ENCODE measurements around the gene RPH3AL. TPM values are rescaled to one million over a fixed set of nuclear protein-coding genes. Genes with fewer than 3 reads are reported as not detected.
"Not testable (repeated sequence)": the region's sequence is repeated elsewhere in the genome, so short reads cannot be mapped to it uniquely, and the experiment has no call there.

RPH3AL gene
- polyA plus RNA-seq, 1 donor from 2014 or later, result 13.8 TPM

GRCh38 chr17:243924-244323, 108.7 kb downstream of the RPH3AL start:
- H3K4me1 Mint-ChIP-seq, H3K4me3 Mint-ChIP-seq, H3K27me3 Mint-ChIP-seq, H3K36me3 Mint-ChIP-seq, H3K9me3 Mint-ChIP-seq: not testable (repeated sequence)
- peak overlapping the region in 1 of 3 donors; percentile 54 for H3K27ac Mint-ChIP-seq

DNA sequence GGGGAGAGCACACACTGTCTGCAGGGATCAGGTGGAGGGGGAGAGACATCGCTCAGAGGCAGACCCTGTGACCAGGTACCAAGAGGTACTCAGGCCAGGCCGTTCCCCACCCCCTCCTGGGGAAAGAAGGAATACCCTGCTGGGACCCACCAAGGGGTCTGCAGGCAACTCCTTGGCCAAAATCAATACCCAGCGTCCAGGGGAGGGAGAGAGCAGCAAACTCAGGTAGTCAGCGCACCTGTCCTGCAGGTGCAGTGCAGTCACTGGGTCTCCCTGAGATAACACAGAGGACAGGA, 113.7 kb downstream of the RPH3AL start:
- Mint-ChIP-seq H3K27me3 (peaks cover 3% of the 10 kb centered on the region), H3K9me3 (no peaks in the 10 kb centered on the region), H3K4me3 (no peak overlapping the region), H3K36me3 (no peaks in the 10 kb centered on the region), H3K4me1 (peaks cover 1 to 5% (median 3%) of the 10 kb centered on the region in 3 donors), H3K27ac (peak overlapping the region in 1 of 3 donors; percentile 72)

DNA sequence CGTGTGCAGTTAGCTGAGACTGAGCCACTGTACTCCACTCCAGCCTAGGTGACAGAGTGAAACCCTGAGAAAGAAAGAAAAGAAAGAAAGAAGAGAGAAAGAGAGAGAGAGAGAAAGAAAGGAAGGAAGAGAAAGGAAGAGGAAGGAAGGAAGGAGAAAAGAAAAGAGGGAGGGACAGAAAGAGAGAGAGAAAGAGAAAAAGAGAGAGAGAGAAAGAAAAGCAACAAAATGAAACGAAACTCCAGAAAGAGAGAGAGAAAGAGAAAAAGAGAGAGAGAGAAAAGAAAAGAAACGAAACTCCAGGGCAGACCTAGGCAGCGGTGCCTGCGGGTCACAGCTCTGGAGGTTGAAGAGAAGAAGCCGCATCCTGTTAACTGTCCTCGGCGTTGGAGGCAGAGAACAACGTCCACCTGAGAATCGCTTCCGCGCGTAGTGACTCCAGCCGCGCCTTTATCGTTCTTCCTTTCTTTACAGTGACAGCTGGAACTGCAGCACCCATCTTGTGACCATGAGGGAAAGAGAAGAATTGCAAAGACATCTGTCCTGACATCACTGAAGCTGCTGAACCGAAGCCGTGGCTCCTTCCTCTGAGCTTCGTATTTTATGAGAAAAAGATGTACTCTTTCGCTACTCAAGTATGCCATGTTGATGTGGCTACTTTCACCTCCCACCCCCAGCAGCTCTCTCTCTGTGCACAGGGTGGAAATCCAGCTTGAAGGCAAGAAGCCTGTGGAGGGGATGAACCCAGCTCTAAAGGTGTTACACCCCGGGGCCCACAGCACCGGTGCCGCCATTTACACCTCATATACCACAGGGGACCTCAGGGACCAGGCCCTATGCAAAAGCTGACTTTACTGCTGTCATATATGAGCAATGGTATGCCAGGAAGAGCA, 114.3 kb downstream of the RPH3AL start:
- Mint-ChIP-seq H3K9me3 (no peaks in the 10 kb centered on the region), H3K4me3 (peak overlapping the region in 1 of 4 donors; percentile 13), H3K27ac (peak overlapping the region in 1 of 3 donors; percentile 72), H3K36me3 (no peaks in the 10 kb centered on the region), H3K27me3 (peaks cover 5% of the 10 kb centered on the region), H3K4me1 (peaks cover 1 to 5% (median 3%) of the 10 kb centered on the region in 3 donors)

DNA sequence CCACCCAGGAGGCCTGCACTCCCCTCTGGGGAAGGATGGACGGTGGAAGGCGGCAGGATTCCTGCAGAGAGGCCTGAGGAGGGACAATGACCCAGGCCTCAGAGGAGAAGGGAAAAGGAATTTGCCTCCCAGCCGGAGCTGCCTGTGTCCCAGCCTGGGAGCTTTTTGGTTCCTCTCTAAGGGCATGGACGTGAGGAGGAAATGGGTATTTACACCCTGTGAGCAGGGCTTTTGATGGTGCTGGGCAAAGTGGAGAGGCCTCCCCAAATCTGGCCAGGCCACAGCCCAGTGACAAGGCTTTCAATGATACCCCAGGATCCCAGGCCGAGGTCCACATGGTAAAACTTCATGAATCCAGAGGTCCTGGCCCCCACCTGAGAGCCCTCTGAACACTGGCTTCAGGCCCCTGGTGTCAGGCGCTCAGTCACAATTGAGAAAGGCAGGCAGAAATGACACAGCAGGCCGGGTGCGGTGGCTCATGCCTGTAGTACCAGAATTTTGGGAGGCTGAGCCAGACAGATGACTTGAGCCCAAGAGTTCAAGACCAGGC, 115.1 kb downstream of the RPH3AL start:
- Mint-ChIP-seq H3K4me3 (no peak overlapping the region), H3K27me3 (peaks cover 5% of the 10 kb centered on the region), H3K9me3 (no peaks in the 10 kb centered on the region), H3K36me3 (no peaks in the 10 kb centered on the region), H3K4me1 (peaks cover 3 to 5% (median 3%) of the 10 kb centered on the region in 3 donors), H3K27ac (no peak overlapping the region)

DNA sequence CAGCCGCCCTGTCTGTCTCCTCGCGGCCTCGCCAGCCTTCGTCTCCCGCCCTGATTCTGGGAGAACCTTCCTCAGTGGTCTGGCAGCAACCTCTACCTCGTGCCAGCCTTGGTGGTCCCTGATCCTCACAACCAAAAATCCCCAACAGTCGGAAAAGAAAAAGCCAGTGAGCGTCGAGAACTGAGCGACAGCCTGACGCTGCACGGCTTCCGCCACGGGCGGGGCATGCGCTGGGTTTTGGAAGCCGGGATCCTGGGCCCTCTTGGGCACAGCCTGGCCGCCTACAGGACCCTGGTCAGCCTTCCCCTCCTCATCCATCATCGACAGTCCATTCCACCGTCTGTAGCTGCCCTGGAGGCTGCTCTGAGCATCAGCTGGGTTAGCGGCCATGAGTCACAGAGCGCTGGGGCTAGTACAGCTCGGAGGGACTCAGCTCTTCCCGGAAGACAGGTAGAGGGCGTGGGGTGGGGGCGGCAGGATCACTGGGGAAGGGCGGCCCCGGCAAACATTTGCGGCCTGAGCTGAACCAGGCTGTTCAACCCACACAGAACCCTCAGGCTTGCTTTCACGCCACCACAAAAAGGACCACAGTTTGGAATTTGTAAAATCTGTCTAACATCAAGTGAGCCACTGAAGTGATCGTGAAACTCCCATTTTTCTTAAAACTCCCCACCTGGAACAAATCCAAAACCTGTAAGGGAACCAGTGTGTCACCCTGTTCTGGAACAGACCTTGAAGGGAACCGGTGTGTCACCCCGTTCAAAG, 115.8 kb downstream of the RPH3AL start:
- Mint-ChIP-seq H3K36me3 (no peaks in the 10 kb centered on the region), H3K4me1 (peaks cover 3 to 5% (median 5%) of the 10 kb centered on the region in 3 donors), H3K4me3 (no peak overlapping the region), H3K9me3 (no peaks in the 10 kb centered on the region), H3K27me3 (peaks cover 5% of the 10 kb centered on the region), H3K27ac (no peak overlapping the region)

GRCh38 chr17:235831-236640, 116.6 kb downstream of the RPH3AL start:
- H3K27me3 Mint-ChIP-seq, result peaks cover 5% of the 10 kb centered on the region
- no peaks in the 10 kb centered on the region for H3K36me3 Mint-ChIP-seq
- H3K4me1 Mint-ChIP-seq, result peaks cover 3 to 5% (median 5%) of the 10 kb centered on the region in 3 donors
- H3K27ac Mint-ChIP-seq, result no peak overlapping the region
- H3K9me3 Mint-ChIP-seq, result no peaks in the 10 kb centered on the region
- H3K4me3 Mint-ChIP-seq, result no peak overlapping the region

DNA sequence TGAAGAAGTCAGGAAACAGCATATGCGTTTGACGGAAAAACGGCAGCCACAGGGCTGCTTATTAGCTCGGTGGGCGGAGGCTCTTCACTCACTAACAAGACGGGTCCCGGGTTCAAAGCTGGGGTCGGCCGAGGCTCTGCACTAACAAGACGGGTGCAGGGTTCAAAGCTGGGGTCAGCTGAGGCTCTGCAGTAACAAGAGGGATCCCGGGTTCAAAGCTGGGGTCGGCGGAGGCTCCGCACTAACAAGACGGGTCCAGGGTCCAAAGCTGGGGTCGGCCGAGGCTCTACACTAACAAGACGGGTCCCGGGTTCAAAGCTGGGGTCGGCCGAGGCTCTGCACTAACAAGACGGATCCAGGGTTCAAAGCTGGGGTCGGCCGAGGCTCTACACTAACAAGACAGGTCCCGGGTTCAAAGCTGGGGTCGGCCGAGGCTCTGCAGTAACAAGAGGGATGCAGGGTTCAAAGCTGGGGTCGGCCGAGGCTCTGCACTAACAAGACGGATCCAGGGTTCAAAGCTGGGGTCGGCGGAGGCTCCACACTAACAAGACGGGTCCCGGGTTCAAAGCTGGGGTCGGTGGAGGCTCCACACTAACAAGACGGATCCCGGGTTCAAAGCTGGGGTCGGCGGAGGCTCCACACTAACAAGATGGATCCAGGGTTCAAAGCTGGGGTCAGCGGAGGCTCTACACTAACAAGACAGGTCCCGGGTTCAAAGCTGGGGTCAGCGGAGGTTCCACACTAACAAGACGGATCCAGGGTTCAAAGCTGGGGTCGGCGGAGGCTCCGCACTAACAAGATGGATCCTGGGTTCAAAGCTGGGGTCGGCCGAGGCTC, 117.4 kb downstream of the RPH3AL start:
- H3K4me3 Mint-ChIP-seq, H3K9me3 Mint-ChIP-seq, H3K36me3 Mint-ChIP-seq, H3K4me1 Mint-ChIP-seq, H3K27me3 Mint-ChIP-seq, H3K27ac Mint-ChIP-seq: not testable (repeated sequence)

DNA sequence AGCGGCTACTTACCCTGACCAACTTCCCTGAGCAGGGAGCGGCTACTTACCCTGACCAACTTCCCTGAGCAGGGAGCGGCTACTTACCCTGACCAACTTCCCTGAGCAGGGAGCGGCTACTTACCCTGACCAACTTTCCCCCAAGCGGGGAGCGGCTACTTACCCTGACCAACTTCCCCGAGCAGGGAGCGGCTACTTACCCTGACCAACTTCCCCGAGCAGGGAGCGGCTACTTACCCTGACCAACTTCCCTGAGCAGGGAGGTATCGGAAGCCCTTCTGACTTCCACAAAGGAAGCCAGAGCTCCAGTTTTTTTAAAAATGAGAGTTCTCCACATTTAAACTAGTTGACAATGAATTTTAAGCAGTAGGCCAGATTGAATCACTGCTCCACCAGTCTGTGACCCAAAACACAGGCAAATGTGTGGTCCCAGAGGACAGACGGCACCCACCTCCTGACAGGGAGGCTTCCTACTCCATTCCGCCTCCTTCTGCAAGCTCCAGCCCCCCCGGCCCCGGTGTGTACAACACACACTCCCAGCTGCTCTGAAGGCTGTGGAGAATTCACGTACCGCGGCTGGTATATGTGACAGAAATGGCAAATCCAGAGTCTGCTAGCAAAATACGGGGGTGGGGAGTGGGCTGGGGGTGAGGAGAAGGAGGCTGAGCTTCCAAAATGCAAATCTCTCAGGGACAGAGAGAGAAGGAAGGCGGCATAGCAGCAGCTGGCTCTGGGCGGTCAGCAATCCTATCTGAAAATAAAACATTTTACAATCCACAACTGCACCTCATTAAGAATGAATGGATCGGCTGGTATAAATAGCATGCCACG, 118.2 kb downstream of the RPH3AL start:
- not testable (repeated sequence) for H3K27ac Mint-ChIP-seq, H3K4me1 Mint-ChIP-seq, H3K36me3 Mint-ChIP-seq, H3K27me3 Mint-ChIP-seq, H3K4me3 Mint-ChIP-seq, H3K9me3 Mint-ChIP-seq

GRCh38 chr17:233473-233941, 119.1 kb downstream of the RPH3AL start:
- Mint-ChIP-seq H3K27ac (no peak overlapping the region), H3K36me3 (no peaks in the 10 kb centered on the region), H3K9me3 (no peaks in the 10 kb centered on the region), H3K27me3 (peaks cover 5% of the 10 kb centered on the region), H3K4me3 (no peak overlapping the region), H3K4me1 (peaks cover 2 to 4% (median 3%) of the 10 kb centered on the region in 3 donors)

DNA sequence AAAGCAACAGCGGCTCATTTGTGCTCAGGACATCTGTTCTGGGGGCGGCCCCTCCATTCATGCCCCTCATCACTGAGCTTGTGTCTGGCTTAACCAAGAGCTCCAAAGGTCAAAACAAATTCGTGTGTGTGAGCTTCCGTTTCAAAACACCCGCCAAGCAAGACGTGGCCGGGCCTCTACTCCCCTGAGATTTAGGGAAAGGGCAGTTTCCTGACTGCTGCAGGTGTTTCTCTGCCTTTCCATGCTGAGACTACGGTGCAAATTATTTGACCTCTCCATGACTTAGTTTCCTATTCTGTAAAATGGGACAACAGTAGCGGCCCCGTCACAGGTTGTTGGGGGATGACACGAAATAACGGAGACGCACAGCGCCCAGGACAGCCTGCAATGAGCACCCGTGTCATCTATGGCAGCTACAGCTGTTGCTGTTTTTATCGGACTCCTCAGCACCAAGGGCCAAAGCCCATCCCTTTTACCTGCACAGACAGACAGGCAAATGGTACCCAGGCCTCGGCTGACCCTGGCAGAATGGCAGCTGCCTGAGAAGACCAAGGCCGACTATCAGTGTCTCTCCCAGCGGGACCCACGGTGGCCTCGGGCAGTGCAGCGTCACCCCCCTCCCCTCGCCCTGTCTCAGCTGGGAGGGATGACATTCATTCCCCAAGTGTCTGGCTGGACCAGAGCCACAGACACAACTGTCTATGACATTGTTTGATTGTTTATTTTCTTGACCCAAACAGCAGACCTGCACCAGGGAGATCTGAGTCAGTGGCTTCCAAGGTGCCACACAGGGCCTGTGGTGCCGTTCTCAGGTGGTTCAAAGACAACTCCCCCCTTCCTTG, 120.4 kb downstream of the RPH3AL start:
- Mint-ChIP-seq H3K4me1 (peaks cover 0 to 4% (median 0%) of the 10 kb centered on the region in 3 donors), H3K27me3 (peaks cover 5% of the 10 kb centered on the region), H3K9me3 (no peaks in the 10 kb centered on the region), H3K4me3 (peak overlapping the region in 1 of 4 donors; percentile 3), H3K27ac (peak overlapping the region in 1 of 3 donors; percentile 76), H3K36me3 (no peaks in the 10 kb centered on the region)

DNA sequence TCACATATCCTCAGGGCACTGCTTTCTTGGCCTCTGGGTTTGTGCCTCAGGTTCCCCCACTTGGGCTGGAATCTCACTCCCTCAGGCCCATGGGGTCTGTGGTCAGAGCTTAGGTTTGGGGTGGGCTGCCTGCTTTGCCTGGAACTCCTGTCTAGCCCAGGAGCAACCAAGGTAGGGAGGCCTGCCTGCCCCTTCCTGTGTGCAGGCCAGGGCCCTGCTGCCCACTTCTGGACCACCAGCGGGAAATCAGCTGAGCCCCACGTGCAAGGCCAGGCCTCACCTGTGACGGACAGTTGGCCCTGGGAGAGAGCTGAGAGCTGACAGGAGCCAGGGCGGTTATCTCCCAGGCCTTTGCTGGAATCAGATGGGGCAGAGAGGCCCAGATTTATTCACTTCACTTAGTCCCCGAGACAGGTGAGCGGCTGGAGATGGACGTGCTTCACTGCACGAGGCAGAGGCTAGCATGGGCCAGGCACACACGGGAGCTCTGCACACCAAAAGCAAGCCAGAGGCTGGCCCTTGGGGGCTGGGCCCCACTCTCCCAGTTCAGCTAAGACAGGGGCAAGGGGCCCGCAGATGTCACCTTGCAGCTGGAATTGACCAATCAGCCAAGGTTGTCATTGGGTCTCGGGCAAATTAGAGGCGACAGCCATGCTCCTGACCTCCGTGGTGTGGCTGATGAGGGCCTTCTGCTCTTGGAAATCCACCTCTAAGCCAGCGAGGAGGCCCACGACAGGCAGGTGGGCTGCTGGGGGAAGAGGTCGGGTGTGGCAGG, 121.2 kb downstream of the RPH3AL start:
- H3K27me3 Mint-ChIP-seq, result peaks cover 5% of the 10 kb centered on the region
- no peaks in the 10 kb centered on the region for H3K9me3 Mint-ChIP-seq
- H3K4me1 Mint-ChIP-seq, result peaks cover 0 to 4% (median 0%) of the 10 kb centered on the region in 3 donors
- H3K27ac Mint-ChIP-seq, result no peak overlapping the region
- no peak overlapping the region for H3K4me3 Mint-ChIP-seq
- no peaks in the 10 kb centered on the region for H3K36me3 Mint-ChIP-seq

DNA sequence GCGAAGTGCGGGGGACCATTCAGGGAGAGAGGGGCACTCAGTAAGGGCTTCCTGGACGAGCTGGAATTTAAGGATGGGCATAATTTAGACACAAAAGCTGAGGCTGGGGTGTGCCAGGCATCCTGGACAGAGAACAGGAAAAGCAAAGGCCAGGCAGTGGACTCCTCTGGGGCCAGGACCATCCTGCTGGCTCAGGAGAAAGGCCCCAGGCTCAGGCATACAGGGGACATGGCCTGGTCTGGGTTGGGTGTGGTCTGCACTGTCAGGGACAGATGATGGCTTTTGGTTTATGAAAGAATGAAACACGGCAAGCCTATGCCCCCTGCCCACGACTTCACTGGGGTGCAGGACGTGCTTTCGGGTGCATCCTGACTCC, 122.2 kb downstream of the RPH3AL start:
- Mint-ChIP-seq H3K9me3 (no peaks in the 10 kb centered on the region), H3K4me1 (peaks cover 0 to 4% (median 0%) of the 10 kb centered on the region in 3 donors), H3K27ac (no peak overlapping the region), H3K27me3 (peaks cover 5% of the 10 kb centered on the region), H3K4me3 (peak overlapping the region in 1 of 4 donors; percentile 82), H3K36me3 (no peaks in the 10 kb centered on the region)

Measured in IgD-negative memory B cell (primary cell).